IPS-11a (cell line): Measurements from ENCODE around the gene PHLDB1.
"Not testable (repeated sequence)": the region's sequence is repeated elsewhere in the genome, so short reads cannot be mapped to it uniquely, and the experiment has no call there.

Experiments used
- H3K4me3 ChIP-seq: one replicate; pipeline ENCODE4 v1.5.1; 2013; ENCODE audit warnings: low read depth, low read length, control low read depth

Gene PHLDB1

DNA sequence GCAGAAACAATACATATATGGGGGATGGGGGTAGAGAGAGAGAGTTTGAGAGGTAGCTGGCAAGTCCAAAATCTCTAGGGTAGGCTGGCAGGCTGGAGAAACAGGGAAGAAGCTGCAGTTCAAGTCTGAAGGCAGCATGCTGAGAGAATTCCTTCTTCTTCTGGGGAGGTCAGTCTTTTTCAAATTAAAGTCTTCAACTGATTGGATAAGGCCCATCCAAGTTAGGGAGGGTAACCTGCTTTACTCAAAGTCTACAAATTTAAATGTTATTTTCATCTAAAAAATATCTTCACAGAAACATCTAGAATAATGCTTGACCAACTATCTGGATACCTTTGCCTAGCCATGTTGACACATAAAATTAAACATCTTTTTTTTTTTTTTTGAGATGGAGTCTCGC is 75.0 kb downstream of the PHLDB1 start:
- H3K4me3 ChIP-seq, result no peak overlapping the region

DNA sequence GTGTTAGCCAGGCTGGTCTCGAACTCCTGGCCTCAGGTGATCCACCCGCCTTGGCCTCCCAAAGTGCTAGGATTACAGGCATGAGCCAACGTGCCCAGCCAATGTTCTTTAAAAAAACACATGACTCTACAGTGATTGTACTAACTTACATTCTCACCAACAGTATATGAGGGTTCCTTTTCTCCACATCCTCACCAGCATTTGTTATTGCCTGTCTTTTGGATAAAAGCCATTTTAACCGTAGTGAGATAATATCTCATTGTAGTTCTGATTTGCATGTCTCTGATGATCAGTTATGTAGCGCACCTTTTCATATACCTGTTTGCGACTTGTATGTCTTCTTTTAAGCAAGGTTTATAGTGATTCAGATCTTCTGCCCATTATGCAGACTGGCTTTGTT is 75.5 kb downstream of the PHLDB1 start:
- H3K4me3 ChIP-seq, result not testable (repeated sequence)

DNA sequence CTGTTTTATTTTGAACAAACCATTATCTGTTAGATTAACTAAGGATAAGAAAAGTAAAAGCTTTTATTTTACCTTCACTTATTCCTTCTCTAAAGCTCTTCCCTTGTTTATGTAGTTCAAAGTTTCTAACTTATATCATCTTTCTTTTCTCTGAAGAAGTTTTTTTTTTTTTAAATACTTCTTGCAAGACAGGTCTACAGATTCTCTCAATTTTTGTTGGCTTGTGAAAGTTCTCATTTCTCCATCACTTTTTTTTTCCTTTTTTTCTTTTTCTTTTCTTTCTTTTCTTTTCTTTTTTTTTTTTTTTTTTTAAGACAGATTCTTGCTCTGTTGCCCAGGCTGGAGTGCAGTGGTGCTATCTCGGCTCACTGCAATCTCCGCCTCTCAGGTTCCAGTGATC is 76.8 kb downstream of the PHLDB1 start:
- no peak overlapping the region for H3K4me3 ChIP-seq

DNA sequence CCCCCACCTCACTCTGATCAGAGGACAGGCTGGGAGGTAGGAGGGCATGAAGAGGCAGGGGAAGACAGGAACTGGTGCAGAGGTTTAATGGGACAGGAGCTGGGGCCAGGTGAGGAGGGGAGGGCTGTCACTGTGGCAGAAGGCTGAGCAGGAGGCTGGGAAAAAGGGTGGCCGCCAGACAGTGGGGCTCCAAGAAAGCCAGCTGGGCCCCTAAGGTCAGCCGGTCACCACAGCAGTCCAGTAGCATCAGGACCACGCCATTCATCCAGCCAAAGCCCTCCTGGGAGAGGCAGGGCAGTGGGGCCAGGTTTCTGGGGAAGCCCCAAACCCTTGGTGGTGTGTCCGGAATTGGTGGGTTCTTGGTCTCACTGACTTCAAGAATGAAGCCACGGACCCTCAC is 80.5 kb downstream of the PHLDB1 start:
- no peak overlapping the region for H3K4me3 ChIP-seq

DNA sequence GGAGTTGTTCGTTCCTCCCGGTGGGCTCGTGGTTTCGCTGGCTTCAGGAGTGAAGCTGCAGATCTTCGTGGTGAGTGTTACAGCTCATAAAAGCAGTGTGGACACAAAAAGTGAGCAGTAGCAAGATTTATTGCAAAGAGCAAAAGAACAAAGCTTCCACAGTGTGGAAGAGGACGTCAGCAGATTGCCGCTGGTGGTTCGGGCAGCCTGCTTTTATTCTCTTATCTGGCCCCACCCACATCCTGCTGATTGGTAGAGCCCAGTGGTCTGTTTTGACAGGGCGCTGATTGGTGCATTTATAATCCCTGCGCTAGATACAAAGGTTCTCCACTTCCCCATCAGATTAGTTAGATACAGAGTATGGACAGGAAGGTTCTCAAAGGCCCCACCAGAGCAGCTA is 80.9 kb downstream of the PHLDB1 start:
- not testable (repeated sequence) for H3K4me3 ChIP-seq

DNA sequence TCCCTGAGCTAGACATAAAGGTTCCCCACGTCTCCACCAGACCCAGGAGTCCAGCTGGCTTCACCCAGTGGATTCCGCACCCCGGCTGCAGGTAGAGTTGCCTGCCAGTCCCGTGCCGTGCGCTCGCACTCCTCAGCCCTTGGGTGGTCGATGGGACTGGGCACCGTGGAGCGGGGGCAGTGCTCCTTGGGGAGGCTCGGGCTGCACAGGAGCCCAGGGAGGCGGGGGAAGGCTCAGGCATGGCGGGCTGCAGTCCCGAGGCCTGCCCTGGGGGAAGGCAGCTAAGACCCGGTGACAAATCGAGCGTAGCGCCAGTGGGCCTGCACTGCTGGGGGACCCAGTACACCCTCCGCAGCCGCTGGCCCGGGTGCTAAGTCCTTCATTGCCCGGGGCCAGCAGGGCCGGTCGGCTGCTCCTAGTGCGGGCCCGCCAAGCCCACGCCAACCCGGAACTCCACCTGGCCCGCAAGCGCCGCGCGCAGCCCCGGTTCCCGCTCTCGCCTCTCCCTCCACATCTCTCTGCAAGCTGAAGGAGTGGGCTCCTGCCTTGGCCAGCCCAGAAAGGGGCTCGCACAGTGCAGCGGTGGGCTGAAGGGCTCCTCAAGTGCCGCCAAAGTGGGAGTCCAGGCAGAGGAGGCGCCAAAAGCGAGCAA is 81.6 kb downstream of the PHLDB1 start:
- no peak overlapping the region for H3K4me3 ChIP-seq

DNA sequence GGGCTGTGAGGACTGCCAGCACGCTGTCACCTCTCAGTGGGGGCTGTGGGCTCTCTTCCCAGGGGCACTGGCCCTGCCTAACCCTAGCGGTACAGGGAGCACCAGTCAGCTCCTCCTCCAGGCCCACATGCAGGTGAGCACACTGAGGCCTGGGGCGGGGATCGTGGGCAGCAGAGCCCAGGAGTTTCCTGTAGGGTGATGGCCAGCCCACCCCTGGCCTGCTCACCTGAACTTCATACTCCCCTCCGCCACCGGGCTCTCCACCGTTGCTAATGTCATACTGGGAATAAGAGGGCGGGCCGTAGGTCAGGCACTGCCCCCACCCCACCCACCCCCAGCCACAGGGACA is 82.1 kb downstream of the PHLDB1 start:
- no peak overlapping the region for H3K4me3 ChIP-seq

DNA sequence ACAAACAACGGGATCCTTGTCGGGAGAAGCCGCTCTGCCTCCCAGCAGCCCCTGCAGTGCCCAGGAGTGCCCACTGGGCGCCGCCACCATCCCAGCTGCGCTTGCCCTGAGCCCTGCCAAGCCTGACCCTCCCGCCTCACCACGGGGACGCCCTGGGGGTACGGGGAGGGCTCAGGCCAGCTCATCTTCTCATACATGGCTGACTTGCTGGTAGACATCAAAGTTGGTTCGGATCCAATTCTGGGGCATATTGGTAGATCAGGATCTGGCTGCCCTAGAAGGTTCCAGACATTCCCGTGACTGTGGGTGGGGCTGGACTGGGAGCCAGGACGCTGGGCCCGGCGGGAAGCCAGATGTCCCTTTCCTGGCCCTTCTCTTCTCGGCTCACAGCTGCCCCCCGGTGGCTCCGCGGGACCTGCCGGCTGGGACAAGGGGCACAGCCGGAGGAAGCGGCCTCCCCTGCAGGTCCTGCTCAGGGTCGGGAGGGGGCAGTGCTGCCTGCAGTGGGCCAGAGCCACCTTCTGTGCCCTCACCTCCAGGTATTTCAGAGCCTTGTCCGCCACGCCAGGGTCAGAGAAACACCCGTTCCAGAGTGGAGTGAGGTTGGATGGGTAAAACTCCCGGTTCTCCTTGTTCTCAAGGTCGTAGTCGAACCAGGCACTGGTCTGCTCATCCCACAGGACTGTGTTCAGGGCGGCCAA is 82.6 kb downstream of the PHLDB1 start:
- no peak overlapping the region for H3K4me3 ChIP-seq

DNA sequence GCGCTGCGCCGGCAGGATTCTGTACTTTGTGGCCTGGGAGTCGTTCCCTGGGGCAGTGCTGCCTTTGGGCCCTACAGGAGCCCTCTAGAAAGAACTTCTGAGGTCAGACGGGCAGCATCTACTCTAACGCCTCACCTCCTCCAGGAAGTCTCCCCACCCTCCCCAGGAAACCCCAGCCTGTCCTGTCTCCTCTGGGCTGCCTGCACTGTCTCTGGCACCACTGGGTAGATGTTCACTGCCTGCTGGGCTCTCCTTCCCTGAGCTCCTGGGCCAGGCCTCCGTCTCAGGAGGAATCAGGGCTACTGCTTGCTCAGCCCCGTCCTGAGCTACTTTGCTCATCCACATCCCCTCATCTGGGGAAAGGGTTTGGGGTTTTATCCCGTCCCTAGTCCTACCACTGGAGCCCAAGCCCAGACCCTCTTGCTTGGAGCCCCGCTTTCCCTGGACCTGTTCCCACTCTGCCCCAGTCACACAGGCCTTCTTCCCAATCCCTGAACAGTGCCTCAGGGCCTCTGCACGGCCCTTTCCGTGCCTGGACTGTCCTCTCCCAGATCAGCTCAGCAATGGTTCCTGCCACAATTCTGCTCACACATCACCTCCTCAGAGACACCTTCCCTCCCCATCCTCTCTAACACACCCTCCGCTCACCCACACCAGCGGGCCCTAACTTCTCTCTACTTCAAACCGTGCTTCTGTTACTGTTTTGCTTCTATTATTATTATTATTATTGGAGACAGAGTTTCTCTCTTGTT is 83.3 kb downstream of the PHLDB1 start:
- H3K4me3 ChIP-seq, result no peak overlapping the region

DNA sequence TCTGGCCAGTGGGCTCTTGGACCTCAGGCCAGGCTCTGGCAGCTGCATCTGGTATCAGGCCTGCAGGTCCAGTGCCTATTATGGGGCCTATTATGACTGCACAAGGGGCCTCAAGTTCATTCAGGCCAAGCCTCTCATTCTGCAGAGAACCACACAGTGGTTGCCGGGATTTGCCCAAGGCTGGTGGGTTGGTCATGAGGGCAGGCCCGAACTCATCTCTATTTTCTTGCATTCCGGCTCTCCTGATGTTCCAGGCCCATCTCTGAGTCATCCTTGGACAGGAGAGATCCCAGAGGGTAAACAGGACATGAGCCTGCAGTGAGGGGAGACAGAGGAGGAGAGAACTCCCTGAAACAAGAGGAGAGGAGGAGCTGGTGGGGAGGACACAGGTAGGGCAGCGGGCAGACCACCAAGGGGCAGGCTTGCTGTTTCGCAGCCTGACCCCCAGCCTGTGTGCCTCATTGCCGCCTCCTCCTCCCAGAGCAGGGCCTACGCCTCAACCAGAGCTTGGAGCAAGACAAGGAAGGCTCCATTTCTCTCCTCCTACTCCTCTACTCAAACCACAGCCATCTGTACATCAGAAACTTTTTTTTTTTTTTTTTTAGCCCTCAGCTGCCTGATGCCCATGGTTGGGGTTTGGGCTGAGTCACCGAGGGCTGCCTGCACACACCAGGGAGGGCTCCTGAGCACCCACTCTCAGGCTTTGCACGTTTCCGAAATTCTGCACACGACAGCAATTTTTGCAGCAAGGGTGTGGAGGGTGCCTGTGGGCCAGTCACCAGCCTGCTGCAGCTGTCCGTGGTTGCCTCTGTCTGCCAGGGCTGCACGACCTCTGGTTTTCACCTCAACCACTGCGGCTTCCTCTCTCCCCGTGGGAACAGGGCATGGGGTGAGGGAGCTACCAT is 84.8 kb downstream of the PHLDB1 start:
- H3K4me3 ChIP-seq, result no peak overlapping the region

DNA sequence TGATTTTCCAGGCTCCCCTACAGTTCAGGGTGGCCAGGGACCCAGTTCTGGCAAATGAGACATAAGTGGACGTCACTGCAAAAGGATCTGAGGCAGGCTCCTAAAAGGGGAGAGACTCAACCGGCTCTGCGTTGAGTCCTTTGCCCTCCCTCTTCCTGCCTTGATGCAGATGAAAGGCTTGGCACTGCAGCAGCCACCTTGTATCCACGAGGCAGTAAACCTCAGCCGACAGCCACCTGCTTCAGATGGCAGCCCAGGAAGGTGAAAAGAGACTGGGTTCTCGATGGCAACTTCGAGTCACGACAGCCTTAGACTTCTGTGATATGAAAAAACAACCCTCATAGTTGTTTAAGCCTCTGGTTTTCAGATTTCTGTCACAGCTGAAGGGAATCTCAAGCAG is 86.8 kb downstream of the PHLDB1 start:
- H3K4me3 ChIP-seq, result no peak overlapping the region

DNA sequence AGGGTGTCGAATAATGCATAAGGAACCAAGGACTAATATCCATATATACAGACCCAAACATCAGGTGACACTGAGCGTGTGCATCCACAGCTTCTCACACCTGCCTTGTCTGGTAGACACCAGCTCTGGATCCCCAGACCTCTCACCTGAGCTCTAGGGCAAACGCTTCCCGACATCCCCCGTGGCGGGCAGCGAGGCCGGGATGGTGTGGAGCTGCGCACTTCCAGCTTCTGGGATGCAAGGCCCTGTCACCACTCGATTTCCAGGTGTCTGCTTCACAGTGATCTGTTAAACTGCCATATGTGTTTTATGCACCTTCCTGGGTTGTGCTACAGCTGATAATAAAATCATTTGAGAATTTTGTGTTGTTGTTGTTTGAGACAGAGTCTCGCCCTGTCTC is 87.4 kb downstream of the PHLDB1 start:
- H3K4me3 ChIP-seq, result no peak overlapping the region

DNA sequence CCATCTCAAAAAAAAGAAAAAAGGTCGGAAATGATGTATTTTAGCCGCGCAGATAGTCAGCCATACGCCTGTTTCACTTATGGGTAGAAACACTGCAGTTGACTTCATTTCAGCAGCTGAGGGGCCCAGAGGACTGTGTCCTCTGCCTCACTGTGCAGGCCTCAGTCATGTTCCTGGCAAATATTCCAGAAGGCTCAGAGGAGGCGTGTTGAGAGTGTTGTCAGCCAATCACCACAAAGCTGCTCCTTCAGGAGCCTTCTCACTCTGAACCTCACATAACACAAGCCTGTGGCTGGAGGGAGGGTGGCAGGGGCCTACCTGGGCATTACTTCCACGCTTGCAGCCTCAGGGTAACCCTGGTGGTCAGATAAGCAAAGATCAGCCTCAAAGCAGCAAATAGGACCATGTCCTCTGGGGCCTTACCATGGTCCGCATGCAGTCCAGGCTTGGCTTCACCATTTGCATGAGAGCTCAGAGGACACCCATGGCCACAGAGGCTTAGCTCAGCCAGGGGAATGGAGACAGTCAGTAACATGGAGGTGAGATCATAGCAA is 89.3 kb downstream of the PHLDB1 start:
- H3K4me3 ChIP-seq, result no peak overlapping the region

DNA sequence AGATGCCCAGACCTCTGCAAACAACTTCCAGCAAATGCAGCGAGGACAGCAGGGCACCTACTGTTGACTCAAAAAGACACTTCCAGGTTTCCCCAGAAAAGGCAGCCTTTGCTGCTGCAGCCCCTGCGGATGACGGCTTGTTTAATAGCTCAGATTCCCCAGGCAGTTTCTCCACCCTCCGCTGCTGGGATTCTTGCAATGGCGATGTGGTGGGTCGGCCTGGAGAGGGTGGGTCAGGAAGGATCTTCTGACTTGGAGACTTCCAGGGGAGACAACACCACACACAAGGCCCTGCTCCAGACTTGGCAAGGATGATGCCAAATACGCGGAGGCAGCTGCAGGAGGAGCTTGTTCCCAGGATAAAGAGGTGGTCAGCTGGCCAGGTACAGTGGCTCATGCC is 89.9 kb downstream of the PHLDB1 start:
- H3K4me3 ChIP-seq, result no peak overlapping the region

DNA sequence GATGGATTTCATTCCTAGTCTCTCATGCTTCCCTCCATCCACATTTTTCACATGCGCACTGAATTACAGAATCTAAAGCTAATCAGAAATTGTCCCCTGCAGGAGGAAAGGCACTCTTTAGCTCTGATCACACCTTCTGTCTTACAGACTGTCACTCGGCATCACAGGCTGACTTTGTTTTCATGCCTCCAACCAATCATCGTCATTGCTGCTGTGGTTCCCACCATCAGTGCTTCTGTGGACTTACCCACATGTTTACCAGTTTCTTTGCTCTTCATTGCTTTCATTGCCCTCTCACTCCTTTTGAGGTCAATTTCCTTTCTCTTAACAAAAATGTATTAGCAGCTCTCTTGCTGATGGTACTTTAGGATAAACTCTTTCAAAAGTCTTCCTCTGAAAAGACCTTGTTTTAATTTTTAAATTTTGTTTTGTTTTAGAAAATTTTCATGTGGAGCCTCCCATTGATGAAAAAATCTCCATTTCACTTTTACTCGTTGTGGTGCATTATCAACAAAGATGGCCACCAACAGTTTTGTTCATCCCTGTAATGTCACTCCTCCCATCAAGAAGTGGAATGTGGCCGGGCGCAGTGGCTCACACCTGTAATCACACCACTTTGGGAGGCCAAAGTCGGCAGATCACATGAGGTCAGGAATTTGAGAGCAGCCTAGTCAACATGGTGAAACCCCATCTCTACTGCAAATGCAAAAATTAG is 92.2 kb downstream of the PHLDB1 start:
- H3K4me3 ChIP-seq, result no peak overlapping the region

DNA sequence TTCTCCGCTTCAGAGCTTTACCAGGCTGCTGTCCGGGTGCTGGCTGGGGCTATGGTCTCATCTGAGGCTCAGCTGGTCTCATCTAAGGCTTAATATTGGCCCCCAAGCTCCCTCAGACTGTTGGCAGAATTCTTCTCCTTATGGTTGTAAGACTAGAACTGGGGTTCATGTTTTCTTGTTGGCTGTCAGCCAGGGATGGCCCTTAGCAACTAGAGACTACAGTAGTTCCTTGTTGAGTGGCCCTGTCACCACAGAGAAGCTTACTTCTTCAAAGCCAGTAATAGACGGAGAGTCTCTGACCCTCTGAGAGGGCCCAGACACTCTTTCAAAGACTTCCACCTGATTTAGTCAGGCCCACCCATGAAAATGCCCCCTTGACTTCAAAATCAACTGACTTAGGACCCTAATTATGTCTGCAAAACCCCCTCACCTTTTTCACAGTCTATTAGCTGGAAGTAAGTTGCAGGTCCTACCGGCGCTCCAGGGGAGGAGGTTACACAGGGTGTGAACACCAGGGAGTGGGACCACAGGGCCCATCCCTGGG is 96.2 kb downstream of the PHLDB1 start:
- H3K4me3 ChIP-seq, result no peak overlapping the region

DNA sequence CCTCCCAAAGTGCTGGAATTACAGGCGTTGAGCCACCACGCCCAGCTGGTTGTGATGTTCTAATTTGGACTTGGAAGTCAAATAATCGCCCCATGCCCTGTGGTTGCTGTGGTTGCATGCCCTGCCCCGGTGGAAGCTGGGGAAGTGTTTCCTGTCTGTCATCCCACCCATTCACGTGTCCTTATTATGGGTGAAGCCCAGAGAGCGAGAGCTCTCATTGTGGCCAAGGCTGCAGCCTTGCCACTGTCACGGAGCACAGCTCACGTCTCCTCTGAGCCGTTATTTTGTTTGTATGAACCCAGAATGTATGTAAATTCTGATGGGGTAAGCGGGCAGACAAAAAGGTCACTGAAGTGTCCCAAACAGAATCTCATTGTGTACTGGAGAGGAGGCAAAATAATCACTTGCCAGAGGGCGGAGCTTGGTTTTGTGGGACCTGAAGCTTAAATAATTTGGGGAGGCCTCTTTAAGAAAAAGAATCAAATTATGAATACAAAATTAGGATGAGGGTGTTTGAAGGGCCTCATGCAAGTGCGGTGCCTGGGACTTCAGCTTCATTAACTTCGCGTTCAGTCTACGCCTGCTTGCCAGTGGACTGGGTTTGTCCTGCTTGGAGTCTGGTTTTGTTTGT is 97.8 kb downstream of the PHLDB1 start:
- H3K4me3 ChIP-seq, result no peak overlapping the region

DNA sequence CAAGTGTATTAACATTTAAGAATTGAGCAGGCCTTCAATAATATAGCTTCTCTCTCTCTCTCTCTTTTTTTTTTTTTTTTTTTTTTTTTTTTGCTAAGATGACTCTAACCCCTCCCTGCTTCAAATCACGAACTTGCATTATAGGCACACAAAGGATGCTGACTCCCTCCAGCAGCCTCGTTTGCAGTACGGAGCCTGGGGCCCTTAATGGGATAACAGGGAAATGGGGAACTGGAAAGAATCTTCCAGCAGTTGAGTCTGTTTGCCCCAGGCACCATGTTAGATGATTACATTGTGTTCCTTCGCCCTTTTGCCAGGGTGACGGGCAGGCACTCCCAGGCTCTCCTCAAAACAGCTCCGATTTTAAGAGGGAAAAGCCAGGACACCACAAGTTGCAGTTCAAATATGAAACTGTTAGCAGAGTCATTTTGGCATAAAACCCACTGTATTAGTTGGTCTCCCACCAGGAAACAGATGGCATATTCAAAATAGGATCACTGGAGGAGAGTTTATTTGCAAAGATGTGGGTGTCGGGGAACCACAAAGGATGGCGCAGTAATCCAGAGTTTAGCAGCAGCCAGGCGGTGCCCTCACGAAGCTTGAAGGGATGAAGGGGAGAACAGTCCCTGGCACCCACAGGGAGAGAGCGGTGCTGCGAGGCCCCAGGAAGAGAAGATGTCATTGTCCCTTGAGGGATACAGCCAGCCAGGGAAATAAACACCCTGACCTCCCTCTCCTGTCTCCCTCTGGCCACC is 98.6 kb downstream of the PHLDB1 start:
- H3K4me3 ChIP-seq, result no peak overlapping the region

DNA sequence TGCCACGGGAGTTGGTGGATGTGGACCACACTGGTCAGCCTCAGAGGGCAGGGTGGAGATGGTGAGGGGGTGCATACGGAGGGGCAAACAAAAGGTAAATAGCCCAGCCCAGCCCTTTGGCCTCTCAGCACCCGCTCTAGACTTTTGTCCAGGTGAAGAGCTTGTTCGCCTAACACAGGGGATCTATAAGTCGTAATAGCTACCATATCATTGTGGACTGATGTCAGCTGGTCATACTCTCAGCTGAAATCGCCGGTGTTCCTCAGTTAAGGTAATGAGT is 99.1 kb downstream of the PHLDB1 start:
- H3K4me3 ChIP-seq, result no peak overlapping the region
